ENCODE measurements around the gene NTN1.

Gene NTN1

GRCh38 chr17:9004132-9004960, 17.0 kb upstream of the NTN1 start:
- no peak overlapping the region for H3K27ac ChIP-seq
- DNase-seq (ENCODE audit: low read depth, low spot score) = no peak

- H3K27ac ChIP-seq = no peak overlapping the region
- no peak for DNase-seq (ENCODE audit: low read depth, low spot score)
Observed at GRCh38 chr17:9004961-9005285, 16.4 kb upstream of the NTN1 start.

GRCh38 chr17:9006175-9006767, 15.0 kb upstream of the NTN1 start:
- DNase-seq (ENCODE audit: low read depth, low spot score) = no peak
- H3K27ac ChIP-seq = no peak overlapping the region

GRCh38 chr17:9007052-9007714, 14.1 kb upstream of the NTN1 start:
- DNase-seq (ENCODE audit: low read depth, low spot score) = no peak
- no peak overlapping the region for H3K27ac ChIP-seq

- DNase-seq (ENCODE audit: low read depth, low spot score) = no peak
- no peak overlapping the region for H3K27ac ChIP-seq
Observed at GRCh38 chr17:9009096-9009495, 12.2 kb upstream of the NTN1 start.

GRCh38 chr17:9009737-9010136, 11.6 kb upstream of the NTN1 start:
- DNase-seq (ENCODE audit: low read depth, low spot score) = no peak
- no peak overlapping the region for H3K27ac ChIP-seq

GRCh38 chr17:9011001-9011400, 10.3 kb upstream of the NTN1 start:
- DNase-seq (ENCODE audit: low read depth, low spot score) = no peak
- H3K27ac ChIP-seq = no peak overlapping the region

GRCh38 chr17:9016941-9017552, 4.3 kb upstream of the NTN1 start:
- DNase-seq (ENCODE audit: low read depth, low spot score) = peak; percentile 16
- H3K27ac ChIP-seq = no peak overlapping the region

- H3K27ac ChIP-seq = no peak overlapping the region
- no peak for DNase-seq (ENCODE audit: low read depth, low spot score)
Observed at GRCh38 chr17:9018726-9019125, 2.6 kb upstream of the NTN1 start.

GRCh38 chr17:9020096-9020823, 1.1 kb upstream of the NTN1 start:
- DNase-seq (ENCODE audit: low read depth, low spot score) = no peak
- no peak overlapping the region for H3K27ac ChIP-seq

GRCh38 chr17:9020824-9021157, 519 bp upstream of the NTN1 start:
- no peak overlapping the region for H3K27ac ChIP-seq
- DNase-seq (ENCODE audit: low read depth, low spot score) = no peak

GRCh38 chr17:9021992-9022572, 772 bp downstream of the NTN1 start:
- no peak overlapping the region for H3K27ac ChIP-seq
- no peak for DNase-seq (ENCODE audit: low read depth, low spot score)

- no peak for DNase-seq (ENCODE audit: low read depth, low spot score)
- H3K27ac ChIP-seq = no peak overlapping the region
Observed at GRCh38 chr17:9022573-9023391, 1.5 kb downstream of the NTN1 start.

GRCh38 chr17:9023392-9024218, 2.3 kb downstream of the NTN1 start:
- H3K27ac ChIP-seq = no peak overlapping the region
- DNase-seq (ENCODE audit: low read depth, low spot score) = no peak

GRCh38 chr17:9024497-9024896, 3.2 kb downstream of the NTN1 start:
- no peak for DNase-seq (ENCODE audit: low read depth, low spot score)
- H3K27ac ChIP-seq = no peak overlapping the region

- H3K27ac ChIP-seq = no peak overlapping the region
- no peak for DNase-seq (ENCODE audit: low read depth, low spot score)
Observed at GRCh38 chr17:9026741-9027140, 5.4 kb downstream of the NTN1 start.

- H3K27ac ChIP-seq = no peak overlapping the region
Observed at GRCh38 chr17:9028202-9028987, 7.1 kb downstream of the NTN1 start.

More at GRCh38 chr17:9028202-9028987, 7.1 kb downstream of the NTN1 start:
- no peak for DNase-seq (ENCODE audit: low read depth, low spot score)

All from epithelial cell of prostate (primary cell).